ENCODE results near the gene CLIC4.
A peak's percentile ranks its signal among the peaks of the same experiment; 100 is the strongest.
"Not testable (repeated sequence)": the region's sequence is repeated elsewhere in the genome, so short reads cannot be mapped to it uniquely, and the experiment has no call there.

Gene CLIC4

DNA sequence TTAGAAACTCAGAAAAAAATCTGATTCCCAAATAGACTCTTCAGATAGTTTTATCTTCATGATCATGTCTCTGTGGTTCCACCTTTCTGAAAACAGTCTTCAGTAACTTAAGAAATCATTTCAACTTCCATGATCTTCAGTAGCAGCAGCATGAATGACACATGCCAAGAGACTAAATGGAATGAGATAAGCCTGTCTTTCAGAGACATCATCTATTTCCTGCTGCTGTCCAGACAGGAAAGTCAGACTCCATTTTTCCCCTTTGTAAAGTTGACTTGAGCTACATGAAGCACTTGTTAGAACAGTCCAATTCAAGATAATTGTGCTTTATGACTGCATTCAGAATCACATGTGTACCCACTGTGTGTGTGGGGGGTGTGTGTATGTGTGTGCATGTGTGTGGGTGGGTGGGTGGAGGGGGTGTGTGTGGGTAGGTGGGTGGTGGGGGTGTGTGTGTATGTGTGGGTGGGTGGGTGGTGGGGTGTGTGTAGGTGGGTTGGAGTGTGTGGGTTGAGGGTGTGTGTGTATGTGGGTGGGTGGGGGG is 58.8 kb downstream of the CLIC4 start:
- DNase-seq = no peak

- DNase-seq = peak in 1 of 56 donors; percentile 4
Measured at GRCh38 chr1:24805534-24806301, 60.5 kb downstream of the CLIC4 start.

DNA sequence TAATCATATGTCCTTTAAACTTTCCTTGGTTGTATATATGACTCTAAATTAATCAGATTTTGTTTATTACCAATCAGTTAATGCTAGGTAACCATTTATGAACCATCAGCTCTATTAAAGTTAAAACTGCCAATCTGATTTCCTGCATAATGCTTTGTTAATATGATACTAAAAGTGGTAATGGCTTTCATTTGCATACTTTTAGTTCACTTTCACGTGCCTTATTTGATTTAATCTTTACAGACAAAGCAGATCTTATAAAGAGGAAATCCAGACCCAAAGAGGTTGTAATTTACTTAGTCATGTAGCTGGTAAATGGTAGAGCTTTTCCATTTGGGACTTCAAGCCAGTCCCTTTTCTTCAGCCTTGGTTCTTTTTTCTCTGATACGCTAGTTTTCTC is 61.3 kb downstream of the CLIC4 start:
- DNase-seq = no peak

DNA sequence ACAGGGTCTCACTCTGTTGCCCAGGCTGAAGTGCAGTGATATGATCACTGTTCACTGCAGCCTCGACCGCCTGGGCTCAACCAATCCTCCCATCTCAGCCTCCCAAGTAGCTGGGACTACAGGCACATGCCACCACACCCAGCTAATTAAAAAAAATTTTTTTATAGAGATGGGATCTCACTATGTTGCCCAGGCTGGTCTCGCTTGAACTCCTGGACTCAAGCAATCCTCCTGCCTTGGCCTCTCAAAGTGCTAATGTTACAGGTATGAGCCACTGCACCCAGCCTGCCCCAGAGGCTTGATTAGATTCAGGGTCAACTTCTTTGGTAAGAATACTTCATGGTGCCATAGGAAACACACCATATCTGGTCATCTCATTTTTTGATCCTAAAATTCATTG is 66.2 kb downstream of the CLIC4 start:
- not testable (repeated sequence) for DNase-seq

- DNase-seq = not testable (repeated sequence)
Measured at GRCh38 chr1:24820221-24820620, 75.0 kb downstream of the CLIC4 start.

DNA sequence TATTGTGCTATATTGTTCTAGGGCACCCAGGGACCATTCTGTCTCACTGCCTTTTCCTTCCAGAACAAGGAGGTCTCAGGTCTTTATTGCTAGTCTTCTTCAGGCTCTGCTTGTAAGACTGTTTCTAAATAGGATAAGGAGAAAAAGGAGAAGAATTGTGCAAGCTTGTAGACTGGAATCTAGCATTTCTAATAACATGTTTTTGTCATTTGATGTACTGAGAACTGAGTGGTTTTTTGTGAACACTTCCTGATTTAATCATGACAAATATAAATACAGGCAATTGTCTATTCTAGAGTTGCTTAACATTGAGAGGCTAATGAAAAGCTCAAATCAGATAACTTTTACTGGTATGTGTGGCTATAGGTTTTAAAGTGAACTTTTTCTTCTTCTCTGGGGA is 77.6 kb downstream of the CLIC4 start:
- no peak for DNase-seq

- not testable (repeated sequence) for DNase-seq
Measured at GRCh38 chr1:24823486-24823885, 78.2 kb downstream of the CLIC4 start.

DNA sequence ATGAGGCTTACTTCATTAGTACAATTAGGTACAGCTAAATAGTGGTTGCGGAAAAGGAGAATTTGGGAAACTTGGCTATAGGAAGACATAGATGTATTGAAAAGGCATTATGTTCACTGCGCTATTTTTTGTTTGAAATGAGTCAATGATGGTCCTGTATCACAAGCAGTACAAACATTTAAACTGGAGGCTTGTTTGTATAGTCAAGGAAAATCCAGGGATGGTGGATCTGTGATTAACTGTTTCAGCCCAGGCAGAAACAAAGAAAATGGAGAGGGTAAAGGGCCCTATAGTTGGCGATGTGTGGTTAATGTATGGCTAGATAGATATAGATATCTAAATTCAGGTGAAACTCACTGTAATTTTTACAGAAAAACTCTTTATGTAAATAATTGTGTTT is 79.9 kb downstream of the CLIC4 start:
- no peak for DNase-seq

- DNase-seq = no peak
Measured at GRCh38 chr1:24826510-24826909, 81.3 kb downstream of the CLIC4 start.

DNA sequence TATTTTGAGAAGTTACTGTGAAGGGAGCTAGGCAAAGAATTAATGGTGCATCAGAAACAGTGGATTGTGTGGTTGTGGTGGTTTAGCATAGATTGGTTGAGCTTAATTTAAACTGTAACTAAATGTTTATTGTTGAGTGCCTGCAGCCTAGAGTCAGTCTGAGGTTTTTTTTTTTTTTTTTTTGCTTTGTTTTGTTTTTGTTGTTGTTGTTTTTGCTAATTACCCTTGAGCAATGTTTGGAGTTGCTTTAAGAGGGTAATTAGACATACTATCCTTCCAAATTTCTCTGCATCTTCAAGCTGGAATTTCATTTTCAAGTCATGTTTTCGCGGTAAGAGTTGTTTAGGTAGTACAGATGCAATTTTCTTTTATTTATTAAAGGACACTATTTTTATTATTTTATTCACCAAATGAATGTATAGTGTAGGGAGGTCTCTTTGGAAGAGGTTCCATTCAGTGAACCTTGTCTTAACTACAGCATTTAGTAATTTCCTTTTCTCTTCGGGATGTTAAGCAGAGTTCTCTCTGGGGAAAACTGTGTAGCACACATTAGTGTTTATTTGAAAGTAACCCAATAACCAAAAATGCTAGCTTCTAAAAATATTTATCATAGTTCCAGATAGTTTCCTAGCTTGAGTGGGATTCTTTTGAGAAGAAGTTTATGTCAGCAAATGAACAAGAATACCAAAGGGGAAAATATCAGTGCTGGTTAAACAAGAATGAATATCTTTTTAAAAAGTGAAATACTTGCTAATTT is 82.3 kb downstream of the CLIC4 start:
- DNase-seq = no peak

GRCh38 chr1:24828183-24828886 is 83.1 kb downstream of the CLIC4 start:
- DNase-seq = no peak

GRCh38 chr1:24828887-24829192 is 83.6 kb downstream of the CLIC4 start:
- DNase-seq = no peak

DNA sequence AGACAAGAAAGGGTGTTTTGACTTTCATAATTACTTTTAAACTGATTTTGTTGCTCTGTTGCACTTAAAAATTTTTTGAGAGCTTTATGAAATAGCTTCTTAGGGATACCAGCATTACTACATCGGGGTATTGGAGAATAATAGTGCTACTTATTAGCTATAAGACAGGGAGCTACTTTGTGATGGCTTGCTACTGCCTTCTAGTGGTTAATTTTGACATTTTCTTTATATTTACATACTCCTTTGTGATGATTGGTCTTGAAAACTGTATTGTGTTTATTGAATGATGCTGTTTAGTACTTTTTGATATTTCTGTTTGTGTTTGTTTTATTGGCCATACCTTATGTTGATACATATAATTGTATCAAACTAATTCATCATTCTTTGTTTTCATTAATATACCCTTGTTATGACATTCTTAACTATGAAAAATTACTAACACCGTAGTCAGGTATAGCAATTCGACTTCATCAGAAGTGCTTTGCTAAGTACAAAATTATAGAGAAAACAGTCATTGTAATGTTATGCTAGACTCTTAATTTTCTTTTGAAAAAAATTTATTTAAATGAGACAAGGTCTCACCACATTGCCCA is 85.5 kb downstream of the CLIC4 start:
- DNase-seq = no peak

DNA sequence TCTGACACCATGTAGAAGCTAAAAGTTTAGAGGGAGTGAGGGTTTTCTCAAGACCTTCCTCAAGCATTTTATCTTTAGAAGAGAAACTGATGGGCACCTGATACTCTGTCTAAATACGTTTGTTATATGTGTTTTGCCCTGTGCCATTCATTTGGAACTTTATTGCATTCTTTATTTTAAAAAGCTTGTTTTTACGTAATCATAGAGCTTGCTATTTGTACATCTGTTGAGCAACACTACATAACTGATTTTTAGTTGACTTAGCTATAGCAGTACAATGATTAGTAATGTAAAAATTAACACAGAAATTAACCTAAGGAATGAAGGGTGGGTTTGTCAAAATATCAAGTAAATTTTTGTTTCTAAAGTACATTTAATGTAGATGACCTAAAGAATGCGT is 96.3 kb downstream of the CLIC4 start:
- DNase-seq = no peak

DNA sequence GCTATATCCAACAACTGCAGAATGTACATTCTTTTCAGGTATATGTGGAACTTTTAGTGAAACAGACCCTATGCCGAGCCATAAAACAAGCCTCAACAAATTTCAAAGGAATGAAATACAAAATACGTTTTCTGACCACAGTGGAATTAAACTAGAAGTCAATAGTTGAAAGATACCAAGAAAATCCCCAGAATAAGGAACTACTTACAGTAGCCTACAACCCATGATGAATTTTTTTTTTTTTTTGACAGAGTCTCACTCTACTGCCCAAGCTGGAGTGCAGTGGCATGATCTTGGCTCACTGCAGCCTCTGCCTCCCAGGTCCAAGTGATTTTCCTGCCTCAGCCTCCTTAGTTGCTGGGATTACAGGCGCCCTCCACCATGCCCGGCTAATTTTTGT is 101.4 kb downstream of the CLIC4 start:
- no peak for DNase-seq

GRCh38 chr1:24847995-24848881 is 103.0 kb downstream of the CLIC4 start:
- DNase-seq = peak in 54 of 56 donors; percentile 31 to 93 (median 76)

DNA sequence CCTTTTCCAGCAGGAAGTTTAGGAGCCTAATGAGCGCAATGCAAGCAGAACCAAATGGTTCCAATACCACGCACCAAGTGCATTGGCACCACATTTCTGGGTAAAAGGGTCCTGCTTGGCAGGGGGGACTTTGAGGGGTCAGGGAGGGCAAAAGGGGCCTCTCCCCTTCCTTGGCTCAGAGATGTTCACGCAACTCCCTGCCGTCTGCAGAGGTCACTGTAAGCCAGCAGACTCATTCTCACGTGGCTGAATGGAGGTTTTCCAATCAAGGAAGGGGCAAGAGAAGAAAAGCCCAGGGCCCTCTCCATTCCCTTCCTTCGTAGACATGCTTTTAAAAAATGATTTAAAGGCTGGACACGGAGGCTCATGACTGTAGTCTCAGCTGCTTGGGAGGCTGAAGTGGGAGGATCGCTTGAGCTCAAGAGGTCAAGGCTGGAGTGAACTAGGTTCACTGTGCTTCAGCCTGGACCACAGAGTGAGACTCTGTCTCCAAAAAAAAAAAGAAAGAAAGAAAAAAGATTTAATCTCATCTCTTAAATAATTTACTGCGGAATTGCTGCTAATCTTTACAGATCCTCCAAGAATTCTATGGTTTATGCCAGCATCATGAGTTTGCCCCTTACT is 104.5 kb downstream of the CLIC4 start:
- DNase-seq = peak in 4 of 56 donors; percentile 4 to 20 (median 8)

DNA sequence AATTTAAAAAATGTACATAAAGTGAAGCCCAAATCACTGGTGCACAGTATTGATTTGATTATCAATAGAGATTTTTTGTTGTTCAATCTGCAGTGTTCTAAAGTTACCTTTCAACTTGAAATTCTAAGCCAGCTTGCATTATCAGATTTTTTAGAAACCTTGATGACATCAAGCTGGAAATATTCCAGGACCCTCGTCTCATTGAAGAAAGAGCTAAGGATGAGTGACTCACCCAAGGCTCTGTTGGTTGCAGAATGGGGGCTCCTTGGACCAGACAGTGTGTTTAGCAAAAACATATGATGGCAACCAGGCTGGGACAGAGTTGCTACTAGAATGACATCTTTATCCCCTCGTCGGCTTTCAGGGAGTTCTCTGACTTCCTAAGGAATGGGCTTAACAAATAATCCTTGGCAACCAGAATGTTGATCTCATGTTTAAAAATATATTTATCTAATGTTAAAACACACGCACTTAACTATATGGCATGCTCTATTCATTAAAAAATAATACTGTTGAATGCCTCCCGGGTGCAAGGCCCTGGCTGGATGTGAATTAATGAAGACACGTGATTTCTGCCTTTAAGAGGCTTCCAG is 105.2 kb downstream of the CLIC4 start:
- DNase-seq = no peak

GRCh38 chr1:24853649-24854048 is 108.4 kb downstream of the CLIC4 start:
- DNase-seq = no peak

GRCh38 chr1:24855474-24855873 is 110.2 kb downstream of the CLIC4 start:
- DNase-seq = no peak
